Spleen (tissue), 7 donors: ENCODE data around the gene LRRC8B.

Source experiments
- CTCF ChIP-seq, 11 experiments: fragments of 200-600 bp in 7 of 11; fragments of 450-650 bp in 4 of 11; sonication (generic) in 4 of 11; IDR thresholded peaks in 8 of 11; conservative IDR thresholded peaks in 3 of 11; 1 replicate in 7 of 11; 2 replicates in 4 of 11; pipeline versions ENCODE4 v1.4.0 to v1.8.0; 2016 to 2021; ENCODE audit warnings: antibody characterized with exemption in 11 of 11, inconsistent platforms in 4 of 11, mild to moderate bottlenecking in 1 of 11
- POLR2A ChIP-seq, 3 donors: fragments of 450-650 bp; IDR thresholded peaks; one replicate each; pipeline ENCODE4 v1.5.1; 2017; ENCODE audit warnings: antibody characterized with exemption in 3 of 3, mild to moderate bottlenecking in 1 of 3
- donor health status: DM: no; HTN: no; CAD: no; lungs with moderate emphysema.
- donor health status: DM: no; HTN: no; CAD: no.
- donor health status: DM: no; HTN: no; CAD: no.

GRCh38 chr1:89502895-89503294, 21.7 kb upstream of the LRRC8B start:
- TF ChIP-seq CTCF (IDR thresholded peaks at IDR 0.05 in 8 of 11, conservative IDR thresholded peaks at IDR 0.05 in 3 of 11): no peak
- no peak for TF ChIP-seq POLR2A (IDR thresholded peaks at IDR 0.05)
